GM18505 (cell line): ENCODE data around the gene KLC1.
"Not testable (repeated sequence)": the region's sequence is repeated elsewhere in the genome, so short reads cannot be mapped to it uniquely, and the experiment has no call there.

Experiments used
- ATAC-seq: cut with Tn5 transposase; IDR thresholded peaks from one replicate; pipeline ENCODE4 v1.9.1; 2021; ENCODE audit not compliant: unreplicated experiment
- POLR2A ChIP-seq: IDR thresholded peaks from 4 replicates; pipeline ENCODE4 v1.6.1; 2011; ENCODE audit warnings: borderline replicate concordance; ENCODE audit not compliant: insufficient read depth, insufficient read length; ENCODE audit errors: extremely low read depth

Gene KLC1

DNA sequence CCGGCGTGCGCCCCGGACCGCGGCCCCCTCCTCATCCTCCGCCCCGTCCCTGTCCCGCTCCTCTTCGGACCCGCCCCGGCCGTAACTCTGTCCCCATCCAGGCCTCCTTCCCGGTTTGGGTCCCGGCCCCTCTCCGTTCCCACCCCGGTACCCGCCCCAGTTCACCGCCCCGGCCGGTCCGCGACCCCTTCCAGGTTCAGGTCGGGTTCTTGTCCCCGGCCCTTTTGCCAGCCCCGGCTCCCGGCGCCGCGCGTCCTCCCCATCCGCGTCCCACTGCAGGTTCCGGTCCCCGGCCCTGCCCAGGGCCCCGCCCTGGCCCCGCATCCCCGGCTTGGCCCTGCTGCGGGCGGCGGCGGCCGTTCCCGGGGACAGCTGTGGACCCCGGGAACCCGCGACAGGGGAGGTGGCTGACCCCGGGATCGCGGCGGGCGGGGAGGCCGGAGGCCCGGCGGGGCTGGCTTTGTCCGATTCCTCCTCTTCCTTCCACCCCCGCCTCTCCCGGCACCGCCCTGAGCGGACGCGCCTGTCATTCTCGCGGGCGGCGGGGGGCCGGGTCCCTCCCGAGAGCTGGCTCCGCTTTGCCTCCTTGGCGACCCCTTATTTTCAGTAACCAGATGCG is 601 bp downstream of the KLC1 start:
- ATAC-seq = peak; percentile 26
- TF ChIP-seq POLR2A = no peak

DNA sequence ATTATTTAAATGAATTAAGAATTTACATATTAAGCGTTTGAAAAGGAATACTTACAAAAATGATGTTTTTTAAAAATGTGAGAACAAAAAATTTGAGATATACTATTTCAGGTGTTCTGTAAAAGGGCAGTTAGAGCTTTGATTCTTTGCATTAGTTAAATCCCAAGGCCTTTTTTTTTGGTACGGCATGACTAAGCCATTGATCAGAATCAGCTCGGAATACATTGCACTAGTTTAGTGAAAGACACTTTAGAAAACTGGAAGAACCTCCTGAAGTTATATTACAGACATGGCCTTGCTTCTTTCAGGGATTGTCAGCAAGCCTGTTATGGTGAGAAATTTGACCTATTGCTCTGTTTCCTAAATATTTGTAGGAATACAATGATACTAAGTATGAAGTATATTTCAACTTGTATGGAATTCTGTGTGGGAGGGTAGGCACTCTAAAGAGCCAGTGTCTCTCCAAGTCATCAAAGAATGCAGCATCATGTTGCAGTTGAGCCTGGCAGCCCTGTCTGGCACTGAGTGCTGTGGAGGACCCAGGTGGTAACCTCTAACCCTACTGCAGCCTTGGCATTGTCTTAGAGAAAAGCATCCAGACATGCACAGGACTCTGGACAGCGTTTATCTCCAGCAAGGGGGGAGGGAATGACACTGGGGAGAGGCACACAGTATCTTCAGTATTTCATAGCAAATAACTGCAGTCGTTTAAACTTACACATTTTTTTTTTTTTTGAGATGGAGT is 1.5 kb downstream of the KLC1 start:
- no peak for TF ChIP-seq POLR2A
- no peak for ATAC-seq

DNA sequence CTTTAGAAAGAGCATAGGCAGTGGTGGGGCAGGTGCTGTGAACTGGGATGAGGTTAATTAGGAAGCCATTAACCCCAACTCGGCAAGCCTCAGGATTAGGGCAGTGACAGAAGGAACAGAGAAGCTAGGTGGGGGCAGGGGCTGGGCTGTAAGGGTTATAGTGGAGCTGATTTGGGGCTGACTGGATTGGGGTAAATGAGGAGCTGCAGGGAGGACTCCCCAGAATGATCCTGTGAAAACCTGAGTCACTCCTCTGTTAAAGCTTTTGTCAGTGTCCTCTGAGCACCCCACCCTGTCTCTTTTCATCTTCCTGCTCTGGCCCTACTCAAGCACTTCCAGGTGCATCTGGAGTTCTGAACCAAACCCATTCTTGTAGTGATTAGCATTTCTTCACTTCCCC is 4.4 kb downstream of the KLC1 start:
- TF ChIP-seq POLR2A = no peak
- no peak for ATAC-seq

DNA sequence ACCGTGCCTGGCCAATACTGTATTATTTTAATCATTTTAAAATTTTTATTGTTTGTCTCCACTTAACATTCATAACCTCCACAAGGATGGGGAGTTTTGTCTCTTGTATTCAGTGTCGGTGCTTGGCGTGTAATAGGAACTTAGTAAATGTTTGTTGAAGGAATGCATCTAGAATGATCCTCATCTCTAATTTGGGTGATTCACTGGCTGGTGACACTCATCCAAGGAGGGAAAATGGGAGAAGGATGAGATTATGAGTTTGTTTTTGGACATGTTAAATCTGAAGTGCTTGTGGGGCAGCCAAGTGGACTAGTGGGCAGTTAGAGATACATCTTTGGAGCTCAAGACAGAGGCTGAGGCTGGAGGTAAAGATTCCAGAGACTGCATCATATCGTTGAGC is 5.1 kb downstream of the KLC1 start:
- TF ChIP-seq POLR2A = no peak
- no peak for ATAC-seq

DNA sequence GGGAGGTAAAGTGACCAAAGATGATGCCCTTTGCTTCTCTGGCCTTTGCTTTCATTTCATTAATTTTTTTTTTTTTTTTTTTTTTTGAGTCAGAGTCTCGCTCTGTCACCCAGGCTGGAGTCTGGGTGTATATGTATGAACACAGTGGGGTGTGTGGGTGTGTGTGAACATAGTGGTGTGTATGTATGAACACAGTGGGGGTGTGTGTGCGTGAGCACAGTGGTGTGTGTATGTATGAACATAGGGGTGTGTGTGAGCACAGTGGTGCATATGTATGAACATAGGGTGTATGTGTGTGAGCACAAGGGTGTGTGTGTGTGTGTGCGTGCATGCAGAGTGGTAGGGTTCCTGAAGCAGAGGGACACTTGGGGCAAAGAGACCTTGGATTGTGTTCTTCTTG is 9.6 kb downstream of the KLC1 start:
- no peak for ATAC-seq
- TF ChIP-seq POLR2A = no peak

DNA sequence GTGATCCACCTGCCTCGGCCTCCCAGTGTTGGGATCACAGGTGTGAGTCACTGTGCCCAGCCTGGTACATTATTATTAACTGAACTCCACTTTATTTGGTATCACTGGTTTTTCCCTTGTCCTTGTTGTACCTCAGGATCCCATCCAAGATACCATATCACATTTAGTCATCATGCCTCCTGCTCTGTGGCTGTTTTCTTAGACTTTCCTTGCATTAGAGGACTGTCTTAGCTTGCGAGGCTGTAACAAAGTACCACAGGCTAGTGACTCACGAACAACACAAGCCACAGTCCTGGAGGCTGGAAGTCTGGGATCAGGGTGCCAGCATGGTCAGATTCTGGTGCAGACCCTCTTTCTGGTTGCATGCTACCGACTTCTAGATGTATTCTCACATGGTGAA is 12.2 kb downstream of the KLC1 start:
- no peak for TF ChIP-seq POLR2A
- no peak for ATAC-seq

DNA sequence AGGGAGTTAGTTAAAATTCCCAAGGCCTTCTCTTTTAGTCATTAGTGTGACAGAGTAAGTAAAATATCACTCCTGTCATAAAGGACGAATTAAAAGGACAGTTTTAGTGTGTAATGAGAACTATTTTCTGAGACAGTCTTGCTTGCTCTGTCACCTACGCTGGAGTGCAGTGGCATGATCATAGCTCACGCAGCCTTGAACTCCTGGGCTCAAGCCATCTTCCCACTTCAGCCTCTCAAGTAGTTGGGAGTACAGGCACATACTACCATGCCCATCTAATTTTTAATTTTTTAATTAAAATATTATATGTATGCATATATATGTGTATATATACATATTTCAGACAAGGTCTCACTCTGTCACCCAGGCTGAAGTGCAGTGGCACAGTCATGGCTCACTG is 17.2 kb downstream of the KLC1 start:
- TF ChIP-seq POLR2A = no peak
- ATAC-seq = no peak

DNA sequence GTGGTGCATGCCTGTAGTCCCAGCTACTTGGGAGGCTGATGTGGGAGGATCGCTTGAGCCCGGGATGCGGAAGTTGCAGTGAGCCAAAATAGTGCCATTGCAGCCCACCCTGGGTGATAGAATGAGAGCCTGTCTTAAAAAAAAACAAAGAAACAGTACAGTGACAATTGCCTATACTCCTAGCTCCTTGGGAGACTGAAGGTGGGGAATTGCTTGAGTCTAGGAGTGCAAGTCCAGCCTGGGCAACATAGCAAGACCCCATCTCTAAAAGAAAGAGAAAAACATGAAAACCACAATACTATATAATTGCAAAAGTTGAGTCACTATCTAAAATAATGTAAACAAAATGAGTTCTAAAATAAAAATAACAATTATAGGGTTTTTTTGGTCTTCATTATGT is 20.0 kb downstream of the KLC1 start:
- no peak for ATAC-seq

DNA sequence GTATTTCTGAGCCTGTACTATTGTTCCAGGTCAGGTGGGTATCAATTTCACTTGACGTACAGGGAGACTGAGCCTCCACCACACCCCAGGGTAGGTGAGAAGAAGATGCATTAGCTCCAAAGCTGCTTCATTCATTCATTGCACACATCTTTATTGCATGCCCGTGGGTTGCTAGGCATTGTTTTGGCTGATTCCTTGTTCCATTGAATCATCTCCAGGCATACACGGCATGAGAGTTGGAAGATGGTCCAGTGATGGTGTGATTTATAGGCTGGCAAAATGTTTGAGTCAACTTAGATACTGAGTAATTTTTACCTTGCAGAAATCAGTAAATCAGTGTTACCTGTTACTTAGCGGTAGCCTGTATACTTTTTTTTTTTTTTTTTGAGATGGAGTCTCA is 21.2 kb downstream of the KLC1 start:
- ATAC-seq = no peak
- no peak for TF ChIP-seq POLR2A

More for the DNA sequence above, 20.0 kb downstream of the KLC1 start:
- no peak for TF ChIP-seq POLR2A

DNA sequence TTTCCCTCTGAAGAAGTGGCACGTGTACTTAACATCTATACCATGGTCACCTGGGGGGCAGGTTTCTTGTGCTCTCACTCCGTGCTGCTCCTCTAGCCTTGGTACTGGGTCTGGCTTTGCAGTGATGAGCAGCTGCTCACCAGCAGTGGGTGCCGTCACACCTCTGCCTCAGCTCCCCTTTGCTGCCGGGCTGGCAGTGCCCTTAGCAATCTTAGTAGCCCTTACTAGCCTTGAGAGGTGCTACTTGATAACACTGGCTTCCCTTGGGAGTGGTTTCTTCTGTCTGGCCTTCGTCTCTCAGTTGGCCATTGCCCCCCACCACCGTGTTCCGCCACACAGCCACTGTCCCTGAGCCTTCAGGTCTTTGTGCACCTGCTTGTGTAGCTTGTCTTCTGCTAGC is 22.6 kb downstream of the KLC1 start:
- no peak for TF ChIP-seq POLR2A
- no peak for ATAC-seq

DNA sequence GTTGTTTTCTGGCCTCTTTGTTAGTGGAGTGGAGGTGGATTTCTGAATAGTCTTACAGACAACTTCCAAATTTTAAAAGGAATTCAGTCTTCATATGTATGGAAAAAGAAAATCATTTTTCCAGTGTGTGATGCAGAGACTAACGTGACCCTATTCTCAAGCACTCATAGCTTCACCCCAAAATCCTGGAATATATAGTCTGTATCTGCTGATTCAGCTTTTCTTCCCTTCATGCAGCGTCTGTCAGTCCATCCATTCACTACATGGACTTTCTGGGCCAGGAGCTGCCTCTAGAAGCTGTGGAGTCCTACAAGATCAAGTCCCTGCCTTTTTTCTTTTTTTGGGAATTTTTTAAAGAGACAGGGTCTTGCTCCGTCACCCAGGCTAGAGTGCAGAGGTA is 23.8 kb downstream of the KLC1 start:
- TF ChIP-seq POLR2A = no peak
- ATAC-seq = no peak

DNA sequence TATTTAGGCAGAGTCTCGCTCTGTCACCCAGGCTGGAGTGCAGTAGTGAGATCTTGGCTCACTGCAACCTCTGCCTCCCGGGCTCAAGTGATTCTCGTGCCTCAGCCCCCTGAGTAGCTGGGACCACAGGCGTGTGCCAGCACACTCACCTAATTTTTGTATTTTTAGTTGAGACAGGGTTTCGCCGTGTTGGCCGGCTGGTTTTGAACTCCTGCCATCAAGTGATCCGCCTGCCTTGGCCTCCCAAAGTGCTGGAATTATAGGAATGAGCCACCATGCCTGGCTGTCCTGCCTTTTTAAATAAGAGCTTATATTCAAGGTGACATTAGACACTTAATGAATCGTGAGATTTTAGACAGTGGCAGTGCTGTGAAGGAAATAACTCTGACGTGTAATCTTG is 24.3 kb downstream of the KLC1 start:
- not testable (repeated sequence) for ATAC-seq

DNA sequence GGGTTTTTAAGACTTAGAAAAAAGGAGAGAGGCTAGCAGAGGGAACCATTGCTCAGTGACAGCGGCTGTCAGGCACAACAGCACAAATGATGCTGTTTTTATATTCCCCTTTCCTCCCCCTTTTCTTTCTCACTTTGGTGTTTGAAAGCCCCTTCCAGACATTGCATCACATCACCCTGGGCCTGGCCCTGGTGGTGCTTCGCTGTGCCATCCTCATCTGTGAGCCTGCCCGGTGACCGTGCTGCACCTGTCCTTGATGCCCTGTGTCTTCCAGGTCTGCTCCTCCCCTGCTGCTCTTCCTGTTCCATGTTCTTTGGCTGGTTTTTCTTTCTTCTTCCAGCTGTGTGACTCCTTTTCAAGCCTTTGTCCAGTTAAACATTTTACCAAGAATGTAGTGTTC is 24.8 kb downstream of the KLC1 start:
- no peak for TF ChIP-seq POLR2A

DNA sequence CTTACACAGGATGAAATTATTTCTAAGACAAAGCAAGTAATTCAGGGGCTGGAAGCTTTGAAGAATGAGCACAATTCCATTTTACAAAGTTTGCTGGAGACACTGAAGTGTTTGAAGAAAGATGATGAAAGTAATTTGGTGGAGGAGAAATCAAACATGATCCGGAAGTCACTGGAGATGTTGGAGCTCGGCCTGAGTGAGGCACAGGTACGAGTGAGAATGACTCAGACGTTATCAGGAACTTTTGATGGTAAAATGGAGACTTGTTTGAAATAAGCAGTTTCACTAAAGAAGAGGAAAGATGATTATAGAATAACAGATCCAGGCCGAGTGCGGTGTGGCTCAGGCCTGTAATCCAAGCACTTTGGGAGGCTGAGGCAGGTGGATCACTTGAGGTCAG is 25.6 kb downstream of the KLC1 start:
- ATAC-seq = no peak
- TF ChIP-seq POLR2A = no peak

More for the DNA sequence above, 24.8 kb downstream of the KLC1 start:
- no peak for ATAC-seq
